ENCODE measurements around the gene CRB2.
A peak's percentile ranks its signal among the peaks of the same experiment; 100 is the strongest.

Gene CRB2

DNA sequence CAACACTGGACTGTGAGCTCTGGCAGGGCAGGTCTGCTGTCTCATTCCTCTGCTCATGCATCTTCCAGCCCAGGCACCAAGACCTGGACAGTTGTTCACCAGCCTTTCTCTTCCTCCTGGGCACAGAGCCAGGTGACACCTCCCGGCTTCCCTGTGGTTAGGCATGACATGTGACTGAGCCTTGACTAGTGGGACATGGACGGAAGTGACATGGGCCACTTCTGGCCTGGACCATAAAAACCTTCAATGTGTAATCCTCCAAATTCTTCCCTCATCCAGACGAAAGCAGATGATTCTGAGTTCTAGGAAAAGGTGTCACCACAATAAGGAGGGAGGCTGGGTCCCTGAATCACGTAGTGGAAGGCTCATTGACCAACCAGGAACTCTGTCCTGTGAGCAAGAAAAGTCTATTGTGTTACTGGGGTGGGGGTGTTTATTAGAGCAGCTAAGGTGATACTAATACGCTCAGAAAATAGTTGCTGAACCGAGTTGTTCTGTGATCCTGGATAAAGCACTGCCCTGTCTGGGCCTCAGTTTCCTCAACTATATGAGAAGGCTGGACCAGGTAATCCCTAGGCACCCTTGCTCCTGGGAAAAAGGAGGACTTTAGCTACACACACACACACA lies 26.6 kb upstream of the CRB2 start:
- peak; percentile 77 for DNase-seq

- peak; percentile 71 for DNase-seq
Measured at GRCh38 chr9:123331346-123332060, 24.5 kb upstream of the CRB2 start.

DNA sequence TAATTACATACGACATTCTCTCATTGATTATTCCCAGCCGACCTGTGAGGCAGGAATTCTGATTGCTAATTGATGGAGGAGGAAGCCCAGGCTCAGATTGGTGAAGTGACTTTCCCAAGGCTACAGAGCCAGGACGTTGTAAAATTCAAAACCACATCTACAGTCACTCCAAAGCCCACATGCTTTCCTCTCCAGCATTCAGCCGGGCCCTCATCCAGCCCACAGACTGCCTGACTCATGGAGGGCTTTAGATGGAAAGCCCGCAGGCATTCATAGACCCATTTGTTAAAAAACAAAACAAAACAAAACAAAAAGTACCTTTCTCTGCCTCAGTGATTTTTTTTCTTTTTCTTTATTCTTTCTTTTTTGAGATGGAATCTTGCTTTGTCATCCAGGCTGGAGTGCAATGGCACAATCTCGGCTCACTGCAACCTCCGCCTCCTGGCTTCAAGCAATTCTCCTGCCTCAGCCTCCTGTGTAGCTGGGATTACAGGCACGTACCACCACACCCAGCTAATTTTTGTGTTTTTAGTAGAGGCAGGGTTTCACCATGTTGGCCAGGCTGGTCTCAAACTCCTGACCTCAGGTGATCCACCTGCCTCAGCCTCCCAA lies 22.8 kb upstream of the CRB2 start:
- peak; percentile 59 for DNase-seq

DNA sequence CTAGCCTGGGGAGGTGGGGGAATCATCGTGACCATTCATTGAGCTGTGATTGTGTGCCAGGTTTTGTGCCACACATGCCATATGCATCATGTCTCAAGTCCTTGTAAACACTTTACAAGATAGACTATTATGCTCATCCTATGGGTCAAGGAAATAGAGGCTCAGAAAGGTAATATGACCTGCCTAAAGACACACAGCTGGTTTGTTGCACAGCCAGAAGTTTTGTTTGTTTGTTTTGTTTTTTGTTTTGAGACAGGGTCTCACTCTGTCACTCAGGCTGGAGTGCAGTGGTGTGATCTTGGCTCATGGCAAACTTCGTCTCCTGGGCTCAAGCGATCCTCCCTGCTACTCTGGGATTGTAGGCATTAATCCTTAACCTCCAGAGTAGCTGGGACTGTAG lies 21.4 kb upstream of the CRB2 start:
- no peak for DNase-seq

DNA sequence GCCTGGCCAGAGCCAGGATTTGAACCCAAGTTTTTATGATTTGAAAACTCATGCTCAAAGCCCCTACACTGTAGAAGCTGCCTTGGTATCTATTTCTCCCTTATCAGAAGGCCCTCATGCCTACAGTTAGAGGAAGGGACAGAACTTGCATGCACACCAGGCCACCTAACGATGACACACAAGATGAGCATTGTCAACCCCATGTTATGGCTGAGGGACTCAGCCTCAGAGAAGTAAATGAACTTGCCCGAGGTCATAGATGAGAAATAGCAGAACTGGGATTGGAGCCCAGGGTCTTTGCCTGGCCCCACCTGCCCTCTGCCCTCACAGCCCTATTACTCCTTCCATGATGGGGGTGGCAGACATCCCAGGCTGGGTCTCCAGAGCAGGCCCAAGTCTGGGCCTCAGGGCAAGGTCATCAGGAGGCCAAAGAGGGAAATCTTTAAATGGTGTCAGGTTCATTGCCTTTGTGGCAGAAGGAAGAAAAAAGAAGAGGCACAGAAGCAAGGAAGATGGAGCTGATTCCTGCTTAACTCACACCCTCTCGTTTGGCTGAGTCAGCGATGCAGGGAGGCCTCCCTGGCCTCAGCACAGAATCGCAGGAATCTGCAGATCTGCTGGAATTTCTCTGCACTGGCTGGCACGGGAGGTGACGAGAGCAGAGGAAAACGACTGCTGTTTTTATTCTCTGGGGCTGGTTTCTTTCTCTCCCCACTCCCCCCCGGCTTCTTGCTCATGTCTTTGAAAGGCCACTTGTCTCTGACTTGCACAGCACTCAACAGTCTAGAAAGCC lies 20.6 kb upstream of the CRB2 start:
- DNase-seq, result no peak

DNA sequence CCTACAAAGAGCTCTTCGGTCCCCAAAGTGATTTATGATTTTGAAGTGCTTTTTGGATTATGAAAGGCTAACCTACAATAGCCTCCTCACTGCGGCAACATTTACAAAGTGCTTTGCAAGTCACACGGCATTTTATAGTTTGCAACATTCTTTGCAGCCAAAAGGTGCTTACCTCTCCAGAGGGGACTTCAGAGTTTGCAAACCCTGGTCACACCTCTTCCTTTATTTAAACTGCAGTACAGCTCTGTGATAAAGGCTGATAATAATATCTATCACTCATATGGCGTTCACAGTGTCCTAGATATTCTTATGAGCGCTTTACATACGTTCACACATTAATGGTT lies 20.0 kb upstream of the CRB2 start:
- DNase-seq, result no peak

GRCh38 chr9:123336449-123336848 lies 19.5 kb upstream of the CRB2 start:
- DNase-seq, result no peak

- no peak for DNase-seq
Measured at GRCh38 chr9:123336959-123337358, 19.0 kb upstream of the CRB2 start.

- DNase-seq, result peak; percentile 8
Measured at GRCh38 chr9:123337971-123338370, 18.0 kb upstream of the CRB2 start.

GRCh38 chr9:123338710-123339665 lies 17.0 kb upstream of the CRB2 start:
- DNase-seq, result peak; percentile 94

DNA sequence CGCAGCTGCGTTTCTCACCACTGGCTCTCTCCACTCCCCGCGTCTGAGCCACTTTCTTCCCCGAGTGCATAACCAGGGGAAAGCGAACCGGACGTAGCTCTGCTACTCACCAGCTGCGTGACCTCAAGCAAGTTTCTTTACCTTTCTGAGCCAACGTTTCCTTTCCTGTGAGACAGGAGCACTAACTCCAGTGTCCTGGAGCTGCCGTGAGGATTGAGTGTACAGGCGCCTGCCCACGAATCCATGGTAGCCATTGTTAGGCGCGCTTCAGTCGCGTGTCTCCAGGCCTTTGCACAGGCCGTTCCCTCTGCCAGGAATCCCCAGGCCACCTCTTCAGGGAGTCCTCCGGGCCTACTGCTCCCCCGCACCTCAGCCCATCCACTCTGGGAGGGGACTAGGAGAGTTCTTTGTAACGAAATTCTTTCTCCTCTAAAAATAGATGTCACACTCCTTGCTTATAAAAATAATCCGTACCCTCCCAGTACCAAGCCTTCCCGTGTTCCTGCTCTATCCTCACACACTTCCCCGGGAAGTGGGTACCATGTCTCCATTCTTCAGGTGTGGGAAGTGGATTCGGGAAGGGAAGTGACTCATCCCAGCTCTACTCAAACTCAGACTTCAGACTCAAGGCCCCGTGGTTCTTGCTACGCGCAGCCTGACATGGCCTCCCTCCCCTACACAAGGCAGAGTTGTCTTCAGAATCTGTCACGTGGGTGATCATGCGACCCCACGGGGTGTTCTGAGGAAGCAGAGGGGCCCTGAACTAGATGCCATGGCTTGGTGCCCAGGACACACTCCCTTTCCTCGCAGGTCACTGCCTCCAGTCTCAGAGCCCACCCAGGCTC lies 16.1 kb upstream of the CRB2 start:
- peak; percentile 79 for DNase-seq

DNA sequence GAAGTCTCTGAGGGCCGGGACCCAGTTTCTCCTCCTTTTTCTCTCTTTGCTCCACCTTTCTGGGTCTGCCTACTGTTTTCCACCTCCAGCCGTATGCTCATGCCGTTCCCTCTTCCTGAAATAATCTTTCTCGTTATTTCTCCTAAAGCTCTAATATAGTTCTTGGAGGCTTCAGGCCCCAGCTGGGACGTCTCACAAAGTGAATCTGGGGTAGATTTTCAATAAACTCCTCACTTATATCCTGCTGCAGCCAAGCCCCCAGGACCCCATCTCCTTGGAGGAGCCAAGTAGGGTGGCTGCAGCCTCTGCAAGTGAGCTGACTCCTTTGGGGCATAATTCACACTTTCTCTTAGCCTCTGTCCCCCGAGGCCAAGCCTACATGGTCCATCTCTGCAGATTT lies 14.2 kb upstream of the CRB2 start:
- no peak for DNase-seq

- DNase-seq, result no peak
Measured at GRCh38 chr9:123342247-123342646, 13.8 kb upstream of the CRB2 start.

GRCh38 chr9:123343443-123344191 lies 12.4 kb upstream of the CRB2 start:
- peak; percentile 73 for DNase-seq

DNA sequence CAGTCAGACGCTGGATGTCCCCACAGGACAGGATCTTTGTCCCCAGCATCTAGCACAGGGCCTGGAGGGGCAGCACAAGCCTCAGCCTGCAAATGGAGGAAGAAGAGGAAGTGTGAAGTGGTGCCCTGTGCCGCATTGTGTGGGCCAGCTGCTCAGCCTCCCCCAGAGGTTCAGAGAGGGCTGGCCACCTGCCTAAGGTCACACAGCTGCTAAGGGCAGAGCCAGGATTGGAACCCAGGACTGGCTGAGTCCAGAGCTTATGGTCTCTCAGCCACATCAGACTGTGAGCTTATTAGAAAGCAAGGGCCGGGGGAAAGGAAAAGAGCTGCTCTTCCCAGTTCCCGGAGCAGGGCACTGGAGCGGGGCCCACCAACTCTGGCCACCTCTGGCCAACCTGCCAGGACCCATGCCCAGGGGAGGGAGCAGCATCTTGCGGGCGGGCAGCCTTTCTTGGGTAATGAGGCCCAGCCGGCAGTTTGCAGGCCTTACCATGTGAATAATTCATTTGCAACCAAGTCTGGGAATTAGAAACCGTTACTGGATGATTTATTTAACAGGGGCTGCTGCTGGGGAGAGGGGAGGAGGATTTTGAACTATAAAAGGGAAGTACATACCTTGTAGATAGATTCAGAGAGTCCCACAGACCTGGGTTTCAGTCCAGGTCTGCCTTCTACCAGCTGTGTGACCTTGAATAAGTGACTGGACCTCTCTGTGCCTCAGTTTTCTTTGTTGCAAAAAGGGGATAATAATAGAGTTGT lies 11.6 kb upstream of the CRB2 start:
- DNase-seq, result peak; percentile 36

DNA sequence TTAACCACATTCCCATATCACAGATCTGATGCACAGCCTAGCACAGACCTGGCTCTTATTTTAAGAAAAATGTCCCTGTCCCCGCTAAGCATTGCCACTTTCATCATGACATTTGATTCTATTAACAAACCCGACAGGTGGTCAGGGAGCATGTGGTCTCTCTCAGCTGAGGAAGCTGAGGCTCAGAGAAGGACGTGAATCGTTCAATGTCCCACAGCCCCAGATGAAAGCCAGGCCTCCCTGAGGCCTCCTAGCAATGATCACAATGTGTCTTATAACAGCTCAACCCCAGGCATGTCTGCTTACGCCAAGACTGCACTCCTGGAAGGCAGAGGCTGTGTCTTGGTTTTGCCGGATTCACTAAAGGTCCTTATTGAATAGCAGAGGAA lies 10.4 kb upstream of the CRB2 start:
- no peak for DNase-seq

- no peak for DNase-seq
Measured at GRCh38 chr9:123346026-123346425, 10.0 kb upstream of the CRB2 start.

- DNase-seq, result no peak
Measured at GRCh38 chr9:123346826-123347225, 9.2 kb upstream of the CRB2 start.

- DNase-seq, result no peak
Measured at GRCh38 chr9:123347289-123348060, 8.5 kb upstream of the CRB2 start.
